Measurements from ENCODE around the gene NDUFB11.
A peak's percentile ranks its signal among the peaks of the same experiment; 100 is the strongest.

NDUFB11 gene

GRCh38 chrX:47098338-47099094 lies 46.0 kb downstream of the NDUFB11 start:
- no peak for DNase-seq (ENCODE audit: low read depth)
- TF ChIP-seq, protein P1, sequence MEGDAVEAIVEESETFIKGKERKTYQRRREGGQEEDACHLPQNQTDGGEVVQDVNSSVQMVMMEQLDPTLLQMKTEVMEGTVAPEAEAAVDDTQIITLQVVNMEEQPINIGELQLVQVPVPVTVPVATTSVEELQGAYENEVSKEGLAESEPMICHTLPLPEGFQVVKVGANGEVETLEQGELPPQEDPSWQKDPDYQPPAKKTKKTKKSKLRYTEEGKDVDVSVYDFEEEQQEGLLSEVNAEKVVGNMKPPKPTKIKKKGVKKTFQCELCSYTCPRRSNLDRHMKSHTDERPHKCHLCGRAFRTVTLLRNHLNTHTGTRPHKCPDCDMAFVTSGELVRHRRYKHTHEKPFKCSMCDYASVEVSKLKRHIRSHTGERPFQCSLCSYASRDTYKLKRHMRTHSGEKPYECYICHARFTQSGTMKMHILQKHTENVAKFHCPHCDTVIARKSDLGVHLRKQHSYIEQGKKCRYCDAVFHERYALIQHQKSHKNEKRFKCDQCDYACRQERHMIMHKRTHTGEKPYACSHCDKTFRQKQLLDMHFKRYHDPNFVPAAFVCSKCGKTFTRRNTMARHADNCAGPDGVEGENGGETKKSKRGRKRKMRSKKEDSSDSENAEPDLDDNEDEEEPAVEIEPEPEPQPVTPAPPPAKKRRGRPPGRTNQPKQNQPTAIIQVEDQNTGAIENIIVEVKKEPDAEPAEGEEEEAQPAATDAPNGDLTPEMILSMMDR (conservative IDR thresholded peaks at IDR 0.05; ENCODE audit: low read length), result no peak
- no peak overlapping the region for H3K4me3 ChIP-seq (ENCODE audit: low read length)

- no peak overlapping the region for H3K4me3 ChIP-seq (ENCODE audit: low read length)
- TF ChIP-seq, protein P1 (conservative IDR thresholded peaks at IDR 0.05; ENCODE audit: low read length), result no peak
- no peak for DNase-seq (ENCODE audit: low read depth)
Measured at GRCh38 chrX:47097018-47097417, 47.5 kb downstream of the NDUFB11 start.

DNA sequence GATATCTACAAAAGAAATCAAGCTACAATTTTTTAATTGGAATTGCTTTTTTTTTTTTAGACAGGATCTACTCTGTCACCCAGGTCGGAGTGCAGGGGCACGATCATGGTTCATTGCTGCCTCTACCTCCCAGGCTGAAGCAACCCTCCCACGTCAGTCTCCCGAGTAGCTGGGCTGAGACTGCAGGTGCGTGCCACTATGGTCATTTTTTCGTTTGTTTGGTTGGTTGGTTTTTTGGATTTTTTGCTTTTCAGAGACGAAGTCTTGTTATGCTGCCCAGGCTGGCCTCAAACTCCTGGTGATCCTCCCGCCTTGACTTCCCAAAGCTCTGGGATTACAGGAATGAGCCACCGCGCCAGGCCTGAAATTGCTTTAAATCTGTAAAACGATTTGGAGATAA lies 50.6 kb downstream of the NDUFB11 start:
- DNase-seq (ENCODE audit: low read depth), result no peak

GRCh38 chrX:47093248-47093647 lies 51.3 kb downstream of the NDUFB11 start:
- H3K4me3 ChIP-seq (ENCODE audit: low read length), result no peak overlapping the region
- DNase-seq (ENCODE audit: low read depth), result peak; percentile 31
- TF ChIP-seq, protein P1 (conservative IDR thresholded peaks at IDR 0.05; ENCODE audit: low read length), result peak; percentile 49

More for the DNA sequence above, 50.6 kb downstream of the NDUFB11 start:
- TF ChIP-seq, protein P1 (conservative IDR thresholded peaks at IDR 0.05; ENCODE audit: low read length), result no peak
- H3K4me3 ChIP-seq (ENCODE audit: low read length), result no peak overlapping the region
